Measurements from ENCODE around the gene CNTN3. TPM values are rescaled to one million over a fixed set of nuclear protein-coding genes. Genes with fewer than 3 reads are reported as not detected.

Gene CNTN3
- total RNA-seq, 1 donor from 2014 or later, result 50.1 TPM

GRCh38 chr3:74613060-74613459, 1.4 kb downstream of the CNTN3 start:
- DNase-seq (ENCODE audit: low spot score in 2 of 2) (no peak), FAIRE-seq (no peak)

DNA sequence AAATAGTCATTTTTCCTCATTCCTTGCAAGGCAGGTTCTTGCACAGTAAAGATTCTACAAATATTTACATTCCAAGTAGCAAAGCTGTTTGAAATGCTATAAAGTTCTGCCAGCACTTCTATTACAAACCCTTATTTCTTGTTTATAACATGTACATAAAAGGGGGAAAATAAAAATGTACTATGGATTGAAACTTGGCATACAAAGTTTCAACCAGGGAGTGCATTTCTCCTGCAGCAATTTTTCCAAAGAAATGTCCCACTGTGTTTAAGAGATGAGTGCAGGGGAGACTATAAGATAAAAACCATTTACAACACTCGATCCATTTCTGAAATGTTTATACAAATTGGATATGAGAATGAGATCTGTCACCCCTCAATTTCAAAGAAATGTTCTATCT, 3.3 kb downstream of the CNTN3 start:
- no peak for FAIRE-seq
- no peak for DNase-seq (ENCODE audit: low spot score in 2 of 2)

GRCh38 chr3:74607803-74608202, 6.7 kb downstream of the CNTN3 start:
- DNase-seq (ENCODE audit: low spot score in 2 of 2) (no peak), FAIRE-seq (no peak)

GRCh38 chr3:74606996-74607395, 7.5 kb downstream of the CNTN3 start:
- FAIRE-seq, result no peak
- DNase-seq (ENCODE audit: low spot score in 2 of 2), result no peak

DNA sequence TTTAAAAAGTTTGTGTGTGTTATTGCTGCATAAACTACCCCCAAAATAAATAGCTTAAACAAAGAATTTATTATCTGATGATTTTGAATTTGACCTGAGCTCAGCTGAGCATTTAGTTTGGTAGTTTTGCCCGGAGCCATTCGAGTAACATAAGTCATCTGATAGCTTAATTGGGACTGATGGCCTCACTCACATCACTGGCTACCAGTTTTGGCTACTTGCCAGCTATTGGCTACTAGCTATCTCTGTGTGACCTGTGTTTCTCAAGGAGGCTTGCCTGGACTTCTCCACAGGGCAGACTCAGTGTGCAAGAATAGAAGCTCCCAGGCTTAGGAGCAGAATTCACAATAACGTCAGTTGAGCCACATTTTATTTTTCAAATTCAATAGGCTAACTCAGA, 9.0 kb downstream of the CNTN3 start:
- no peak for DNase-seq (ENCODE audit: low spot score in 2 of 2)
- no peak for FAIRE-seq

DNA sequence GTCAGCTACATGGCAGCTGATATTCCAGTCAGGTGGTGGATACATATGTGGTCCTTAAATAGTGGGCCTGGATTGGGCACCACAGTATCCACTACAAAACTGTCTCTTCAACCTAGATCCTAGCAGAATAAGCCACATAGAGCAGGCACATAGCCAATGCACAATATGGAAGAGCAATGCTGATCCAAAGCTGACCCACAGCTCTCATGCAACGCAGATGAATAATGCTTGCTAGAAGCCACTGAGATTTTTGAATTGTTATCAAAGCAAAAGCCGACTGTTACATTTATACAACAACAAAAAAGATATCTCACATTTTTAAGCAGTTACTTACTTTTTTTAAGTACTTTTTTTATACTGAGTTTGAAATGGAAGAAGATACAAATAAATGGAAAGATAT, 11.2 kb downstream of the CNTN3 start:
- FAIRE-seq, result no peak
- no peak for DNase-seq (ENCODE audit: low spot score in 2 of 2)

- DNase-seq (ENCODE audit: low spot score in 2 of 2) (no peak), FAIRE-seq (no peak)
Measured at GRCh38 chr3:74602471-74602870, 12.0 kb downstream of the CNTN3 start.

DNA sequence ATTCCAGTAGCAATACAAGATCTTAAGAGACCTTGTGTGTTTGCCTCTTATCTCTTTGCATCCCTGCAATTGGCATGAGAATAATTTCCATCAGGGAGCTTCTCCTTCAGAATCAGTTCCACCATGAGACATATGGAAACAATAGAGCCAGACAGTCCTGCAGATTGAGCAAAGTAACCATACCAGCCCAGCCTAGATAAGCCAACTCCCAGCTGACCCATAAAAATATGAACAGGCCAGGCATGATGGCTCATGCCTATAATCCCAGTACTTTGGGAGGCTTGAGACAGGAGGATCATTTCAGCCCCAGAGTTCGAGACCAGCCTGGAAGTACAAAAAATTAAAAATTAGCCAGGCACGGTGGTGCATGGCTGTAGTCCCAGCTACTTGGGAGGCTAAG, 12.7 kb downstream of the CNTN3 start:
- no peak for FAIRE-seq
- no peak for DNase-seq (ENCODE audit: low spot score in 2 of 2)

GRCh38 chr3:74599564-74599963, 14.9 kb downstream of the CNTN3 start:
- FAIRE-seq (no peak), DNase-seq (ENCODE audit: low spot score in 2 of 2) (no peak)

GRCh38 chr3:74593152-74593551, 21.3 kb downstream of the CNTN3 start:
- FAIRE-seq, result no peak
- no peak for DNase-seq (ENCODE audit: low spot score in 2 of 2)

DNA sequence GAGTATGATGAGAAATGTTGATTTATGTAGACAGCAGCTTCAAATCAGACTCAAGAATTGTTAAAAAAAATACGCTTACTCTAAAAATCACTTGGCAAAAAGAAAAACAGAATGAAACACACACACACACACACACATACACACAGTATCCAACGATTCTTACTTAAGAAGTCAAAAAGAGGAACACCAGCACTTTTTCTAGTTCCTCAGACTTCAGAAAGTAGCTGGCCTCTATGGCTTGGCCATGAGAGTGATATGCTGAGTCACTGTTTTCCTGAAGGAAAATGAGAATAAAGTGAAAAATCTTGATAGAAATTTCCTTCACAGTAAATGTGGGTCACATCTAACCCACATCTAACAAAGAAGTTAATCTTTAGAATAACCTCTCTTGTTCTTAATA, 22.1 kb downstream of the CNTN3 start:
- DNase-seq (ENCODE audit: low spot score in 2 of 2) (no peak), FAIRE-seq (no peak)

DNA sequence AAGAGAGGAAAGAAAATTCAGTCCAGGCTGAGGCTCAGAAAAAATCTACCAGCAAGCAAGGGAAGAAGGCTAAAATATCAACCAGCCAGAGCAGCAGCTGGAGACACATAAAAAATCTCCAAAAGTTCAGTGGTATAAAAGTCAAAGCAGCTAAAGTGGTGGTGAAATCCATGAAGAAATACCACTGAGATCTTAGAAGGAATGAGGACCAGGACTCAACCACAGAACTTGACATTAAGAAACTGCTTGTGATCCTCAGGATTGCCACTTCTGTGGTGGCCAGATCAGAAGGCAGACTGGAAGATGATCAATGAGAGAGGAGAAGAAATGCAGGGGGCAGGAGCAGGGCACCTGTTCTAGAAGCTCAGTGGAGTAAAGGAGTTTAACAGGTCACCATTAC, 22.5 kb downstream of the CNTN3 start:
- DNase-seq (ENCODE audit: low spot score in 2 of 2) (no peak), FAIRE-seq (no peak)

- DNase-seq (ENCODE audit: low spot score in 2 of 2), result no peak
- no peak for FAIRE-seq
Measured at GRCh38 chr3:74591342-74591741, 23.1 kb downstream of the CNTN3 start.

DNA sequence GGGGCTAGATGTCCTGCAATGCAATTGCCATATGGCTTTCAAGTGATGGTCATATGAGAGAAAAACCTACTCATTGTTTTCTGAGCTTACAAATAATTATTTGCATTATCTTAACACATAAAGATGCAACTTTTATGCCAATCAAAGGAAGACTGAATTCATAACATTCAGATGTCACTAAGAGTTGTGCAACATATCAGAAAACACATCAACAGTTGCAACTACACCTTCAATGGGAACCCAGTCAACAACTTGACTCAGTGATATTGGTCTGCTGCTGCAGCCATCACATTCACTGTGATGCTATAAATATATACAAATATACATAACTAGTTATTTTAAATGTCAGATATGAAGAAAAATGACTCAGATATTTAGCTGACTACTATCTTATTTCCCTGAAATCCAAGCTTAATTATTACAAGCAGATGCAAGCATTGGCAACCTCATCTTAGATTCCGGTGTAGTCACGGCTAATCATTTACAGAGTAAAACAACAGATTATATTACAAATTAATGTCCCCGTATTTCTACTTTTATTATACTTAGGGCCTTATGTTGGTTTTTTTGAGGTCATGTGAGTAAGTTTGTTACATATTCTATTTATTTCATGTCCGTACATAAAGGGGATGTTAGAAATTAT, 23.7 kb downstream of the CNTN3 start:
- FAIRE-seq (no peak), DNase-seq (ENCODE audit: low spot score in 2 of 2) (no peak)

- no peak for FAIRE-seq
Measured at GRCh38 chr3:74584782-74585181, 29.7 kb downstream of the CNTN3 start.

GRCh38 chr3:74582982-74583381, 31.5 kb downstream of the CNTN3 start:
- DNase-seq (ENCODE audit: low spot score in 2 of 2) (no peak), FAIRE-seq (no peak)

More at GRCh38 chr3:74584782-74585181, 29.7 kb downstream of the CNTN3 start:
- no peak for DNase-seq (ENCODE audit: low spot score in 2 of 2)

DNA sequence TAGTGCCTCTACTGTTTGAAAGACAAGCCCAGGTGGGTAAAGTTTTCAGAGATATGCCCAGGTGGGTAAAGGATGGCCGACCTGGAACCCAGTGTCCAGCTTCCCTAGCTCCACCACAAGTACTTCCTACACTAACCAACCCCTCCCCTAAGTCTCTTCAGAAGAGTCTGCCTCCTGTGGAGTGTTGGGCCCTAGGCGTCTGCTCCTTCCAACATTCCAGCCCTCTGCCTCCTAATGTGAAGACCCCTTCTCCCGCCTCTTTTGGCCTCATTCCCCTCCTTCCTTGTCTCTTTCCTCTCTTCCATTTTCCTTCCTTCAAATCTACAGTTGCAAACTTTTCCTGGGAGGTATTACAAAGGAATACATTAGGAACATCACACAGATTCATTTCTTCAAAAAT, 38.6 kb downstream of the CNTN3 start:
- no peak for FAIRE-seq

GRCh38 chr3:74571118-74571517, 43.3 kb downstream of the CNTN3 start:
- no peak for DNase-seq (ENCODE audit: low spot score in 2 of 2)
- FAIRE-seq, result no peak

More for the DNA sequence above, 38.6 kb downstream of the CNTN3 start:
- no peak for DNase-seq (ENCODE audit: low spot score in 2 of 2)

Data from frontal cortex (tissue), 4 donors.